Measurements from ENCODE around the gene POLN. TPM values are rescaled to one million over a fixed set of nuclear protein-coding genes. Genes with fewer than 3 reads are reported as not detected.

Gene POLN
- total and polyA plus RNA-seq, 2 of the 4 experiments (the other 2 are of a cell fraction) = 0.63 to 0.72 TPM

GRCh38 chr4:2081540-2081939 lies 160.4 kb downstream of the POLN start:
- Histone ChIP-seq H3K14ac (replicated peaks; ENCODE audit: low read depth, low read length) (no peak overlapping the region), H3K36me3 (ENCODE audit: control insufficient read depth, insufficient read depth, low read length) (no peaks in the 10 kb centered on the region), H3K56ac (ENCODE audit: extremely low read depth, insufficient read depth, low read length) (no peak overlapping the region), H4K20me1 (ENCODE audit: insufficient read depth, low read length) (no peaks in the 10 kb centered on the region), H4K91ac (ENCODE audit: insufficient read depth, low read depth, low read length) (no peak overlapping the region), H2BK15ac (ENCODE audit: low read depth, low read length) (no peak overlapping the region), H2BK120ac (ENCODE audit: low read depth, low read length) (no peak overlapping the region), H3K4me3 (ENCODE audit: insufficient read depth, low read depth, low read length) (no peak overlapping the region), H4K8ac (ENCODE audit: low read depth in 2 of 2, low read length in 2 of 2) (no peak overlapping the region), H3K23ac (ENCODE audit: low read depth, low read length) (no peak overlapping the region), H3K18ac (ENCODE audit: low read depth, low read length) (no peak overlapping the region), H3K9me3 (ENCODE audit: control insufficient read depth, insufficient read depth, low read length) (no peaks in the 10 kb centered on the region), H2AK9ac (replicated peaks; ENCODE audit: low read depth, low read length, poor library complexity) (no peak overlapping the region), H2AK5ac (ENCODE audit: low read depth, low read length) (no peak overlapping the region), H4K5ac (ENCODE audit: low read depth, low read length) (no peak overlapping the region), H2BK20ac (ENCODE audit: low read depth, low read length) (no peak overlapping the region), H3K79me1 (ENCODE audit: low read depth in 1 of 2, low read length in 2 of 2) (no peaks in the 10 kb centered on the region), H3K4me1 (ENCODE audit: control insufficient read depth, insufficient read depth, low read length) (no peaks in the 10 kb centered on the region), H3K4me2 (ENCODE audit: low read depth, low read length) (no peak overlapping the region), H3K4ac (ENCODE audit: low read depth, low read length) (no peak overlapping the region), H3K9ac (ENCODE audit: low read depth, low read length) (no peak overlapping the region), H3K27ac (ENCODE audit: insufficient read depth, low read length) (no peak overlapping the region), H2AFZ (replicated peaks; ENCODE audit: low read length, poor library complexity) (no peak overlapping the region), H2BK5ac (ENCODE audit: low read depth, low read length, poor library complexity, severe bottlenecking) (no peak overlapping the region), H3K9me1 (ENCODE audit: insufficient read depth, low read length) (no peaks in the 10 kb centered on the region), H3K27me3 (ENCODE audit: control insufficient read depth, insufficient read depth, low read length) (peaks cover 30% of the 10 kb centered on the region)
- no peak for DNase-seq
- dilution Hi-C loops (cut with HindIII; ENCODE audit: low sequenced_read_pairs, unreplicated experiment) (no loop called here), intact Hi-C loops (cut with micrococcal nuclease) (no loop called here), in situ Hi-C loops (cut with MboI; ENCODE audit: low sequenced_read_pairs) (no loop called here)
- no peak for ATAC-seq (ENCODE audit: low read depth)
- WGBS, 2 experiments (ENCODE audit: extremely low coverage in 2 of 2, insufficient read length in 1 of 2) = 78% methylated on average over 4 of the region's 10 CpGs; no CpG with 5 or more reads in 1 of the 2 experiments
- POLR2A ChIA-PET (ENCODE audit: unreplicated experiment) = no interaction called here
- CTCF ChIA-PET = no interaction called here
- TF ChIP-seq CHD1 (IDR thresholded peaks at IDR 0.05; ENCODE audit: low read depth, low read length) = no peak
- no peak for TF ChIP-seq NFE2L2 (IDR thresholded peaks at IDR 0.05; ENCODE audit: low read depth, low read length)
- TF ChIP-seq MXI1 (IDR thresholded peaks at IDR 0.05; ENCODE audit: borderline replicate concordance, low read depth, low read length) = no peak
- TF ChIP-seq BHLHE40 (IDR thresholded peaks at IDR 0.05; ENCODE audit: low read depth, low read length) = no peak
- no peak for TF ChIP-seq USF2 (IDR thresholded peaks at IDR 0.05; ENCODE audit: low read depth, low read length)
- TF ChIP-seq FOS (IDR thresholded peaks at IDR 0.05; ENCODE audit: low read depth, low read length) = no peak
- TF ChIP-seq MAFK (IDR thresholded peaks at IDR 0.05; ENCODE audit: low read depth, low read length) = no peak
- no peak for TF ChIP-seq CEBPB (IDR thresholded peaks at IDR 0.05; ENCODE audit: low read depth, low read length)
- no peak for TF ChIP-seq RFX5 (IDR thresholded peaks at IDR 0.05; ENCODE audit: low read depth, low read length)
- TF ChIP-seq SMC3 (IDR thresholded peaks at IDR 0.05; ENCODE audit: low read depth, low read length) = no peak
- no peak for TF ChIP-seq RAD21 (IDR thresholded peaks at IDR 0.05; ENCODE audit: low read length)
- no TSS peak for BruUV-seq (replicated peaks)

Data from IMR-90 (cell line).